ENCODE data around the gene PDE5A. TPM values are rescaled to one million over a fixed set of nuclear protein-coding genes. Genes with fewer than 3 reads are reported as not detected.

PDE5A gene
- total RNA-seq, 4 donors from 2014 or later: 6.1 to 27.1 (median 11.3) TPM

- DNase-seq (ENCODE audit: low spot score) (no peak), ATAC-seq (ENCODE audit: low FRiP score) (no peak)
- no peak for TF ChIP-seq CTCF (IDR thresholded peaks at IDR 0.05)
Measured at GRCh38 chr4:119512398-119512797, 116.2 kb downstream of the PDE5A start.

GRCh38 chr4:119510395-119511149, 118.0 kb downstream of the PDE5A start:
- TF ChIP-seq CTCF (IDR thresholded peaks at IDR 0.05): no peak
- ATAC-seq (ENCODE audit: low FRiP score): no peak
- DNase-seq (ENCODE audit: low spot score): no peak

- no peak for ATAC-seq (ENCODE audit: low FRiP score)
- DNase-seq (ENCODE audit: low spot score): no peak
- no peak for TF ChIP-seq CTCF (IDR thresholded peaks at IDR 0.05)
Measured at GRCh38 chr4:119508281-119508680, 120.3 kb downstream of the PDE5A start.

- no peak for DNase-seq (ENCODE audit: low spot score)
- TF ChIP-seq CTCF (IDR thresholded peaks at IDR 0.05): no peak
- ATAC-seq (ENCODE audit: low FRiP score): no peak
Measured at GRCh38 chr4:119506806-119507205, 121.8 kb downstream of the PDE5A start.

- DNase-seq (ENCODE audit: low spot score) (no peak), ATAC-seq (ENCODE audit: low FRiP score) (no peak)
- no peak for TF ChIP-seq CTCF (IDR thresholded peaks at IDR 0.05)
Measured at GRCh38 chr4:119504616-119505015, 124.0 kb downstream of the PDE5A start.

- no peak for DNase-seq (ENCODE audit: low spot score)
- no peak for ATAC-seq (ENCODE audit: low FRiP score)
- no peak for TF ChIP-seq CTCF (IDR thresholded peaks at IDR 0.05)
Measured at GRCh38 chr4:119501740-119502139, 126.9 kb downstream of the PDE5A start.

GRCh38 chr4:119498527-119498926, 130.1 kb downstream of the PDE5A start:
- ATAC-seq (ENCODE audit: low FRiP score): peak; percentile 88
- TF ChIP-seq CTCF (IDR thresholded peaks at IDR 0.05): no peak
- DNase-seq (ENCODE audit: low spot score): no peak

All from omental fat pad (tissue), 4 donors.